ENCODE results near the gene KRTAP1-5. TPM values are rescaled to one million over a fixed set of nuclear protein-coding genes. Genes with fewer than 3 reads are reported as not detected.

Gene KRTAP1-5
- total and polyA plus RNA-seq, 2 experiments from 2014 or later, result not detected

DNA sequence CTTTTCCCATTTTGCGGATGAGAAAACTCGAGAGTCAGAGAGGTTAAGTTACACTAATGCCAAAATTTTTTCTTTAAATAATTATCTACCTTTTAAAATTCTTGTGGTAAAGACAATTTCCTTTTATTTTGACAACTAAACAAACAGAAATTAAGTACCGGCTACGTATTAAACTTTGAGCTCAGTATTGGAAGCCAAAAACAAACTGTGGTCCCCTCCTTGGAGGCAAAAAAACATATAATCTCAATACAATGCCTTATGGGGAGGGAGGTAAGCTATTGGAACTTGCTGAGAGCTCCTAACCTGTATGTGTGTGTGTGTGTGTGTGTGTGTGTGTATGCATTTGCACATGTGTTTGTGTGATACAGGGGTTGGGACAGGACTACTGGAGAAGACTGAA lies 36.4 kb upstream of the KRTAP1-5 start:
- Histone ChIP-seq H3K27me3 (ENCODE audit: insufficient read depth) (no peaks in the 10 kb centered on the region), H2AFZ (no peak overlapping the region), H4K20me1 (replicated peaks; ENCODE audit: insufficient read depth) (no peaks in the 10 kb centered on the region), H3K27ac (ENCODE audit: low read depth) (no peak overlapping the region), H3F3A (replicated peaks; ENCODE audit: low read depth) (no peaks in the 10 kb centered on the region), H3K79me2 (replicated peaks; ENCODE audit: insufficient read depth) (no peaks in the 10 kb centered on the region), H3K36me3 (ENCODE audit: insufficient read depth) (no peaks in the 10 kb centered on the region), H3K9me2 (ENCODE audit: insufficient read depth) (no peaks in the 10 kb centered on the region; the same call in none of the 2 replicates), H3K4me3 (no peak overlapping the region), H3K4me2 (no peak overlapping the region), H3K4me1 (ENCODE audit: insufficient read depth) (0 out of 2 replicates have a peak, but pooled peaks cover 6% of the 10 kb centered on the region)
- Mint-ChIP-seq H3K4me3 (no peak overlapping the region), H3K4me1 (peaks cover 4% of the 10 kb centered on the region), H3K27me3 (ENCODE audit: insufficient read depth, low read depth, poor library complexity) (no peaks in the 10 kb centered on the region), H3K9me3 (no peaks in the 10 kb centered on the region), H3K27ac (no peak overlapping the region), H3K36me3 (ENCODE audit: low read depth) (no peaks in the 10 kb centered on the region)
- no peak for ATAC-seq
- DNase-seq (ENCODE audit: low spot score), result no peak
- TF ChIP-seq EZH2 (IDR thresholded peaks at IDR 0.05; ENCODE audit: low read depth, unreplicated experiment), result no peak
- no peak for TF ChIP-seq ZNF331 (CRISPR knock-in tag; IDR thresholded peaks at IDR 0.05; ENCODE audit: low read depth)
- TF ChIP-seq, protein P1, sequence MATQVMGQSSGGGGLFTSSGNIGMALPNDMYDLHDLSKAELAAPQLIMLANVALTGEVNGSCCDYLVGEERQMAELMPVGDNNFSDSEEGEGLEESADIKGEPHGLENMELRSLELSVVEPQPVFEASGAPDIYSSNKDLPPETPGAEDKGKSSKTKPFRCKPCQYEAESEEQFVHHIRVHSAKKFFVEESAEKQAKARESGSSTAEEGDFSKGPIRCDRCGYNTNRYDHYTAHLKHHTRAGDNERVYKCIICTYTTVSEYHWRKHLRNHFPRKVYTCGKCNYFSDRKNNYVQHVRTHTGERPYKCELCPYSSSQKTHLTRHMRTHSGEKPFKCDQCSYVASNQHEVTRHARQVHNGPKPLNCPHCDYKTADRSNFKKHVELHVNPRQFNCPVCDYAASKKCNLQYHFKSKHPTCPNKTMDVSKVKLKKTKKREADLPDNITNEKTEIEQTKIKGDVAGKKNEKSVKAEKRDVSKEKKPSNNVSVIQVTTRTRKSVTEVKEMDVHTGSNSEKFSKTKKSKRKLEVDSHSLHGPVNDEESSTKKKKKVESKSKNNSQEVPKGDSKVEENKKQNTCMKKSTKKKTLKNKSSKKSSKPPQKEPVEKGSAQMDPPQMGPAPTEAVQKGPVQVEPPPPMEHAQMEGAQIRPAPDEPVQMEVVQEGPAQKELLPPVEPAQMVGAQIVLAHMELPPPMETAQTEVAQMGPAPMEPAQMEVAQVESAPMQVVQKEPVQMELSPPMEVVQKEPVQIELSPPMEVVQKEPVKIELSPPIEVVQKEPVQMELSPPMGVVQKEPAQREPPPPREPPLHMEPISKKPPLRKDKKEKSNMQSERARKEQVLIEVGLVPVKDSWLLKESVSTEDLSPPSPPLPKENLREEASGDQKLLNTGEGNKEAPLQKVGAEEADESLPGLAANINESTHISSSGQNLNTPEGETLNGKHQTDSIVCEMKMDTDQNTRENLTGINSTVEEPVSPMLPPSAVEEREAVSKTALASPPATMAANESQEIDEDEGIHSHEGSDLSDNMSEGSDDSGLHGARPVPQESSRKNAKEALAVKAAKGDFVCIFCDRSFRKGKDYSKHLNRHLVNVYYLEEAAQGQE (IDR thresholded peaks at IDR 0.05; ENCODE audit: unreplicated experiment), result no peak
- no peak for TF ChIP-seq NANOG (IDR thresholded peaks at IDR 0.05; ENCODE audit: borderline replicate concordance)
- TF ChIP-seq CREB1 (CRISPR knock-in tag; IDR thresholded peaks at IDR 0.05; ENCODE audit: low read depth), result no peak
- TF ChIP-seq, protein P2, sequence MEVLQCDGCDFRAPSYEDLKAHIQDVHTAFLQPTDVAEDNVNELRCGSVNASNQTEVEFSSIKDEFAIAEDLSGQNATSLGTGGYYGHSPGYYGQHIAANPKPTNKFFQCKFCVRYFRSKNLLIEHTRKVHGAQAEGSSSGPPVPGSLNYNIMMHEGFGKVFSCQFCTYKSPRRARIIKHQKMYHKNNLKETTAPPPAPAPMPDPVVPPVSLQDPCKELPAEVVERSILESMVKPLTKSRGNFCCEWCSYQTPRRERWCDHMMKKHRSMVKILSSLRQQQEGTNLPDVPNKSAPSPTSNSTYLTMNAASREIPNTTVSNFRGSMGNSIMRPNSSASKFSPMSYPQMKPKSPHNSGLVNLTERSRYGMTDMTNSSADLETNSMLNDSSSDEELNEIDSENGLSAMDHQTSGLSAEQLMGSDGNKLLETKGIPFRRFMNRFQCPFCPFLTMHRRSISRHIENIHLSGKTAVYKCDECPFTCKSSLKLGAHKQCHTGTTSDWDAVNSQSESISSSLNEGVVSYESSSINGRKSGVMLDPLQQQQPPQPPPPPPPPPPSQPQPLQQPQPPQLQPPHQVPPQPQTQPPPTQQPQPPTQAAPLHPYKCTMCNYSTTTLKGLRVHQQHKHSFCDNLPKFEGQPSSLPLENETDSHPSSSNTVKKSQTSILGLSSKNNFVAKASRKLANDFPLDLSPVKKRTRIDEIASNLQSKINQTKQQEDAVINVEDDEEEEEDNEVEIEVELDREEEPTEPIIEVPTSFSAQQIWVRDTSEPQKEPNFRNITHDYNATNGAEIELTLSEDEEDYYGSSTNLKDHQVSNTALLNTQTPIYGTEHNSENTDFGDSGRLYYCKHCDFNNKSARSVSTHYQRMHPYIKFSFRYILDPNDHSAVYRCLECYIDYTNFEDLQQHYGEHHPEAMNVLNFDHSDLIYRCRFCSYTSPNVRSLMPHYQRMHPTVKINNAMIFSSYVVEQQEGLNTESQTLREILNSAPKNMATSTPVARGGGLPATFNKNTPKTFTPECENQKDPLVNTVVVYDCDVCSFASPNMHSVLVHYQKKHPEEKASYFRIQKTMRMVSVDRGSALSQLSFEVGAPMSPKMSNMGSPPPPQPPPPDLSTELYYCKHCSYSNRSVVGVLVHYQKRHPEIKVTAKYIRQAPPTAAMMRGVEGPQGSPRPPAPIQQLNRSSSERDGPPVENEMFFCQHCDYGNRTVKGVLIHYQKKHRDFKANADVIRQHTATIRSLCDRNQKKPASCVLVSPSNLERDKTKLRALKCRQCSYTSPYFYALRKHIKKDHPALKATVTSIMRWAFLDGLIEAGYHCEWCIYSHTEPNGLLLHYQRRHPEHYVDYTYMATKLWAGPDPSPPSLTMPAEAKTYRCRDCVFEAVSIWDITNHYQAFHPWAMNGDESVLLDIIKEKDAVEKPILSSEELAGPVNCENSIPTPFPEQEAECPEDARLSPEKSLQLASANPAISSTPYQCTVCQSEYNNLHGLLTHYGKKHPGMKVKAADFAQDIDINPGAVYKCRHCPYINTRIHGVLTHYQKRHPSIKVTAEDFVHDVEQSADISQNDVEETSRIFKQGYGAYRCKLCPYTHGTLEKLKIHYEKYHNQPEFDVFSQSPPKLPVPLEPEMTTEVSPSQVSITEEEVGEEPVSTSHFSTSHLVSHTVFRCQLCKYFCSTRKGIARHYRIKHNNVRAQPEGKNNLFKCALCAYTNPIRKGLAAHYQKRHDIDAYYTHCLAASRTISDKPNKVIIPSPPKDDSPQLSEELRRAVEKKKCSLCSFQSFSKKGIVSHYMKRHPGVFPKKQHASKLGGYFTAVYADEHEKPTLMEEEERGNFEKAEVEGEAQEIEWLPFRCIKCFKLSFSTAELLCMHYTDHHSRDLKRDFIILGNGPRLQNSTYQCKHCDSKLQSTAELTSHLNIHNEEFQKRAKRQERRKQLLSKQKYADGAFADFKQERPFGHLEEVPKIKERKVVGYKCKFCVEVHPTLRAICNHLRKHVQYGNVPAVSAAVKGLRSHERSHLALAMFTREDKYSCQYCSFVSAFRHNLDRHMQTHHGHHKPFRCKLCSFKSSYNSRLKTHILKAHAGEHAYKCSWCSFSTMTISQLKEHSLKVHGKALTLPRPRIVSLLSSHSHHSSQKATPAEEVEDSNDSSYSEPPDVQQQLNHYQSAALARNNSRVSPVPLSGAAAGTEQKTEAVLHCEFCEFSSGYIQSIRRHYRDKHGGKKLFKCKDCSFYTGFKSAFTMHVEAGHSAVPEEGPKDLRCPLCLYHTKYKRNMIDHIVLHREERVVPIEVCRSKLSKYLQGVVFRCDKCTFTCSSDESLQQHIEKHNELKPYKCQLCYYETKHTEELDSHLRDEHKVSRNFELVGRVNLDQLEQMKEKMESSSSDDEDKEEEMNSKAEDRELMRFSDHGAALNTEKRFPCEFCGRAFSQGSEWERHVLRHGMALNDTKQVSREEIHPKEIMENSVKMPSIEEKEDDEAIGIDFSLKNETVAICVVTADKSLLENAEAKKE (CRISPR knock-in tag; IDR thresholded peaks at IDR 0.05), result no peak
- no peak for TF ChIP-seq EZH2phosphoT487 (IDR thresholded peaks at IDR 0.05; ENCODE audit: unreplicated experiment)

Measured in GM23338 (cell line).